ENCODE measurements around the gene UBAP1. TPM values are rescaled to one million over a fixed set of nuclear protein-coding genes. Genes with fewer than 3 reads are reported as not detected.

UBAP1 gene
- total RNA-seq, 4 donors from 2014 or later = 69.5 to 162 (median 90.8) TPM

GRCh38 chr9:34259315-34259714, 80.5 kb downstream of the UBAP1 start:
- TF ChIP-seq POLR2A (IDR thresholded peaks at IDR 0.05) = no peak
- no peak for TF ChIP-seq CTCF (IDR thresholded peaks at IDR 0.05 in 4 of 5, conservative IDR thresholded peaks at IDR 0.05 in 1 of 5)
- DNase-seq (no peak), ATAC-seq (no peak)
- Histone ChIP-seq H3K27ac (no peak overlapping the region), H3K36me3 (no peaks in the 10 kb centered on the region), H3K27me3 (no peaks in the 10 kb centered on the region), H3K4me1 (peaks cover 23 to 42% of the 10 kb centered on the region in 2 donors), H3K4me3 (no peak overlapping the region), H3K9me3 (no peaks in the 10 kb centered on the region)
- intact Hi-C loops (cut with DNase I; ENCODE audit: low total_unique reads) (loop anchor here (5.0 to 10.0 kb wide), 3 partner anchors 198 to 335 kb away; partner anchors contain the start of genes DNAI1 and FAM219A), in situ Hi-C loops (cut with MboI; ENCODE audit: low sequenced_read_pairs in 4 of 4) (loop anchor here in 1 of 4 donors (10.0 kb wide), 1 partner anchor 135 kb away; the partner anchor contains the start of gene DCAF12)

GRCh38 chr9:34262971-34263370, 84.1 kb downstream of the UBAP1 start:
- DNase-seq = no peak
- in situ Hi-C loops (cut with MboI; ENCODE audit: low sequenced_read_pairs in 4 of 4) (no loop called here), intact Hi-C loops (cut with DNase I; ENCODE audit: low total_unique reads) (no loop called here)
- TF ChIP-seq POLR2A (IDR thresholded peaks at IDR 0.05) = no peak
- TF ChIP-seq CTCF (IDR thresholded peaks at IDR 0.05 in 4 of 5, conservative IDR thresholded peaks at IDR 0.05 in 1 of 5) = no peak
- H3K27ac ChIP-seq = no peak overlapping the region
- H3K27me3 ChIP-seq = no peaks in the 10 kb centered on the region
- H3K36me3 ChIP-seq = no peaks in the 10 kb centered on the region
- peaks cover 0 to 8% of the 10 kb centered on the region in 2 donors for H3K4me1 ChIP-seq
- H3K4me3 ChIP-seq = no peak overlapping the region
- no peaks in the 10 kb centered on the region for H3K9me3 ChIP-seq
- ATAC-seq = no peak

GRCh38 chr9:34267660-34268059, 88.8 kb downstream of the UBAP1 start:
- TF ChIP-seq CTCF (IDR thresholded peaks at IDR 0.05 in 4 of 5, conservative IDR thresholded peaks at IDR 0.05 in 1 of 5) (no peak), POLR2A (IDR thresholded peaks at IDR 0.05) (no peak)
- intact Hi-C loops (cut with DNase I; ENCODE audit: low total_unique reads) = no loop called here

DNA sequence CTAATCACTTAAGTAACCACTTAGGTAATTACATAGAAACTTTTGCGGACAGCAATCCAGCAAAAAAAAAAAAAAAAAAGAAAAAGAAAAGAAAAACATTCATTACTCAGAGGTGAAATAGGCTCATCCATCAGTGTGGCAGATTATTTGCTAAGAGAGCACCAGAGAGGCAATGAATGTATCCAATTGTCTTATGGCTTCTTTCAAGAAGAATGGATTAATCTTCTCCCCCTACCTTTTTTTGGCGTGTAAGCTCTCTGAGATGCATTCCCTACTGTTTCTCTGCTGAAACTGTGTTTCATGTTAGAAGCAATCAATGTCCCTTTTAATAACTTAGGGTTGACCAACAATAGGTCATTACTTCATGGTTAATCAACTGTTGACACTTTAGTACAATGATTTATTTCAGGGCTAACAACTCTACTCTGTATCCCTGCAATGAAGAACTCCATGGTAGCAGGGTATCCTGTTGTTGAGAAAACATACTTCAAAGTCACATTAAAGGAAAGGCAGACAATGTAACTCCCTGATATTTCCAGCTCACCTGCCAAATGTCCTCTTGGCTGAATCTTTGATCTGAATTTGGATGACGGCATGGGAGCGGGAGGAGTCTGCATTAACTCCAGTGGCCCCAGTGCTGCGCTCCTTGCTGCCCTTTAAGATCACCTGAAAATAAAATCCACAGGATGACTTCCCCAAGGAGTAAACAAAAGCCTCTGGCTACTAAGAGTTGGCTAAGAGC, 92.6 kb downstream of the UBAP1 start:
- TF ChIP-seq POLR2A (IDR thresholded peaks at IDR 0.05) (no peak), CTCF (IDR thresholded peaks at IDR 0.05 in 4 of 5, conservative IDR thresholded peaks at IDR 0.05 in 1 of 5) (no peak)
- ATAC-seq (peak in 1 of 2 donors; percentile 71), DNase-seq (no peak)
- no peaks in the 10 kb centered on the region for H3K27me3 ChIP-seq
- peaks cover 9 to 10% of the 10 kb centered on the region in 2 donors for H3K4me1 ChIP-seq
- intact Hi-C loops (cut with DNase I; ENCODE audit: low total_unique reads) (no loop called here), in situ Hi-C loops (cut with MboI; ENCODE audit: low sequenced_read_pairs in 4 of 4) (no loop called here)
- H3K9me3 ChIP-seq = no peaks in the 10 kb centered on the region
- no peaks in the 10 kb centered on the region for H3K36me3 ChIP-seq
- H3K27ac ChIP-seq = peak overlapping the region in 2 of 4 donors; percentile 30 to 49
- no peak overlapping the region for H3K4me3 ChIP-seq

More at GRCh38 chr9:34267660-34268059, 88.8 kb downstream of the UBAP1 start:
- no peaks in the 10 kb centered on the region for H3K36me3 ChIP-seq
- H3K4me3 ChIP-seq = no peak overlapping the region
- in situ Hi-C loops (cut with MboI; ENCODE audit: low sequenced_read_pairs in 4 of 4) = no loop called here
- no peak for ATAC-seq
- no peaks in the 10 kb centered on the region for H3K27me3 ChIP-seq
- DNase-seq = no peak
- no peak overlapping the region for H3K27ac ChIP-seq
- peaks cover 9 to 10% of the 10 kb centered on the region in 2 donors for H3K4me1 ChIP-seq
- no peaks in the 10 kb centered on the region for H3K9me3 ChIP-seq

Measured in gastrocnemius medialis (tissue), 4 donors.